DMS153 (cell line): ENCODE results near the gene R3HDM2.
"Not testable (repeated sequence)": the region's sequence is repeated elsewhere in the genome, so short reads cannot be mapped to it uniquely, and the experiment has no call there.

Source experiments
- DNase-seq: peaks from one replicate; lab custom pipeline; 2025; lab: John Stamatoyannopoulos, UW

The R3HDM2 gene

DNA sequence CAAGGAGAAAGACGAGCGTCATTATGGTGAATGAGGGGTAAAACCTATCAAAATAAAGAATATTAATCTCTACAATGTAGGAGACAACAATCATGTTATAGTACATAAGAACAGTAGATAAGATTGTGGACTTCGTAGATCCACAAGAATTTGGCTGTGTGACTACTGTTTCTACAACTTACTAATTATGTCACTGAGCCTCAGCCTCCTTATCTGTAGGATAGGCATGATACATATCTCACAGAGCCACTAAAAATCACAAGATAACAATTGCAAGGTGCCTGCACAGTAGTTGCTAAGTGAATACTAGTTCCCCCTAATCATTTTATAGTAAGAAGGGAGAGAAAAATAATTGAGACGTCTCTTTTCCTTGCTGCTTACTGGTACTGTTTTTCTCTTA, 101.6 kb downstream of the R3HDM2 start:
- no peak for DNase-seq

DNA sequence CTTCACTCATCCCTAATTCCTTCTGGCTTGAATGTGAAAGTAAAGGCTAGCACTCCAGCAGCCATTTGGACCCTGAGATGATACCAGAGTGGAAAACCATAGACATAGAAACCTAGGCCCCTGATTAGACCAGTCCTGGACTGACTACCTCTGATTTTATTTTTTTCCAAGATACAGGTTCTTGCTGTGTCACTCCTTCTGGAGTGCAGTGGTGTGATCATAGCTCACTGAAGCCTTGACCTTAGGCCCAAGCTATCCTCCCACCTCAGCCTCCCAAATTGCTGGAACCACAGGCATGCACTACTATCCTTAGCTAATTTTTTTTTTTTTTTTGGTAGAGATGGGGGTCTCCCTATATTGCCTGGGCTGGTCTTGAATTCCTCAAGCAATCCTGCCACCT, 105.4 kb downstream of the R3HDM2 start:
- no peak for DNase-seq

DNA sequence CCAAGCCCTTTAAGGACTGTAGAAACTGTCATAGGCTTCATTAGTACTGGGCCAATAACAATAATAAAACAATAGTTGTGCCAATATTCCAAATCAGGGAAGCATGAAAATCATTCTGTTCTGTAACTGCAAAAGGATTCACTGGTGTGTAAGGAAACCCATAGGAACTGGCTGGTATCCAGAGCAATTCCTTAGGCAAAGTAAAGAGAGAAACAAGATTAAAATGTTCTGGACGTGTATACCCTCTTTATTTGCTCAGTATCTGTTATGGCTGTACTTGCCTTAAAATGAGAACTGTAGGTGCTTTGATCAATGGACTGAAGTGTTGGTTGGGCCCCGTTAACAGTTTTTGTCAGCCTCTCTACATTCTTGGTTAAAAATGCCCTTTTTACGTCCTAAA, 107.4 kb downstream of the R3HDM2 start:
- DNase-seq: no peak

DNA sequence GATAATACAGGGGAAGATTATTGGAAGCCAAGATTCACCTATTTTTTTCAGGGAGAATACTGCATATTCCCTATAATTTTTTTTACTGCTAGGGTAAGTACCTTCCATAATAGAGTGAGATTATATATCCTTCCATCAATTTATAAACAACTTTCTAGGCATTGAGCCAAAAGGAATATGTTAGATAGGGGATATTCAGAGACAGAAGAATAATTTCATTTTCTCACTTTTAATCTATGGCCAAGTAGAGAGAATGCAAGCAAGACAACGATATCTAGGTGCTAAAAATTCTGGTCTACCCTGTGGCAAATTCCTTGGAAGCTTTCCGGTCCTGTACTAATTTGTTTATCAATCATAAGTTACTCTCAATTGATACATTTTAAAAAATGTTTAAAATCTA, 110.2 kb downstream of the R3HDM2 start:
- no peak for DNase-seq

DNA sequence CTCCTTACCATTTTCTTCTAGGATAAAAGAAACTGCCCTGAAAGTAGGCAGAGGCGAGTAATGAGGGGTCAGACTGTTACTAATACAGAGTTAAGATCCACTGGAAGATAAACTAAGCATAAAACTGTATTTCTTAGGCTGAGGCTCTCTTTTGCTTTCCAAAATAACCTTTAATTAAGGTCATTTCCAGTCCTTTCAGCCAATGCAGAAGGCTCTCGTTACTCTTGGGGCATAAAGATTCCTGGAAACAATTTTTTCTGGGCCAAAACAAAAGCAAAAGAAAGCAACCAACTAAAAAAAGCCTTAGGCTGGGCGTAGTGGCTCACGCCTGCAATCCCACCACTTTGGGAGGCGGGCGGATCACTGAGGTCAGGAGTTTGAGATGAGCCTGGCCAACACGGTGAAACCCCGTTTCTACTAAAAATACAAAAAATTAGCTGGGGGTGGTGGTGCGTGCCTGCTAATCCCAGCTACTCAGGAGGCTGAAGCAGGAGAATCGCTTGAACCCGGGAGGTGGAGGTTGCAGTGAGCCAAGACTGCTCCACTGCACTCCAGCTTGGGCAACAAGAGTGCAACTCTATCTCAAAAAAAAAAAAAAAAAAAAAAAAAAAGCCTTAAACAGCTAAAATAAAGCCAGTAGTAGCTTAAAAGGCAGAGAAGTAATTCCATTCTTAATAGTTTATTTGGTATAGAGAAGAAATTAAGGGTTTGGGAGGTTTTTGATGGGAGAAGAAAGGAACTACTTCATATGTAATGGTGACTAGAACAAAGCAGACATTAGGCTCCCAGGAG, 111.0 kb downstream of the R3HDM2 start:
- DNase-seq: no peak

DNA sequence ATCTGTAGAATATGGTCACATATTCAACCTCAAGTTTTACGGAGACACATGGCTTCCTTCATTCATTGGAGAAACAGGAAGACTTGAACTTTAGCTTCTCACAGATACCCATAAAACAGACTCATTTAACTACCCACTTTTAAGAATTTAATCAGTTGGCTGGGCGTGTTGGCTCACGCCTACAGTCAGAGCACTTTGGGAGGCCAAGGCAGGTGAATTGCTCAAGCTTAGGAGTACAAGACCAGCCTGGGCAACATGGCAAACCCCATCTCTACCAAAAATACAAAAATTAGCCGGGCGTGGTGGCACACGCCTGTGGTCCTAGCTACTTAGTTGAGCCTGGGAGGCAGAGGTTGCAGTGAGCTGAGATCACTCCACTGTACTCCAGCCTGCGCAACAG, 115.2 kb downstream of the R3HDM2 start:
- DNase-seq: no peak

DNA sequence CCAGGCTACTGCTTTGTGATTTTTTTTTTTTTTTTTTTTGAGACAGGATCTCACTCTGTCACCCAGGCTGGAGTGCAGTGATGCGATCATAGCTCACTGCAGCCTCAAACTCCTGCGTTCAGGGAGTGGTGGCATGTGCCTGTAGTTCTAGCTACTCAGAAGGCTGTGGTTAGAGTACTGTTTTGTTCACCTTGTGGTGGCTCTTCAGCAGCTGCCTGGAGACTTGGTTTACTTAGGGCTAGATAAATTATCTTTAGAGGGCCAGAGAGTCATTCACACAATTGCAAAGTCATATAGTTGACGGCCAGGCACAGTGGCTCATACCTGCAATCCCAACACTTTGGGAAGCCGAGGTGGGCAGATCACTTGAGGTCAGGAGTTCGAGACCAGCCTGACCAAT, 118.6 kb downstream of the R3HDM2 start:
- DNase-seq: not testable (repeated sequence)

DNA sequence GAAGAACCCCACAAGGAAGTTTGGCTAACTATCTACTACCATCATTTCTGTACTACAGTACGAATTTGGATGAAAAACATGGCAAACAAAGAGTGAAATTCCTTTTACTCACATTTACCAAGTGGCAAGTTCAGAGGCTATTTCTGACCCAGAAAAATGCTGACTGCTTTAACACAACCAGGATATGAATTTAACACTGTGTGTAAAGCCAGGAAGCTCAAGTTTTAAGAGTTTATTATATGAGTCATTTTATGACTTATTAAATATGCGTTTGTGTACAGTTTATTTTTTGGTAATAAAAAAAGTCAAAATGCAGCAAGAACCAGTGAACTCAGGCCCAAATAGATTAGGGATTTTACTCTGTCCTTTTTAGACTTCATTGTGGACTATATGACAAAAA, 121.4 kb downstream of the R3HDM2 start:
- no peak for DNase-seq

DNA sequence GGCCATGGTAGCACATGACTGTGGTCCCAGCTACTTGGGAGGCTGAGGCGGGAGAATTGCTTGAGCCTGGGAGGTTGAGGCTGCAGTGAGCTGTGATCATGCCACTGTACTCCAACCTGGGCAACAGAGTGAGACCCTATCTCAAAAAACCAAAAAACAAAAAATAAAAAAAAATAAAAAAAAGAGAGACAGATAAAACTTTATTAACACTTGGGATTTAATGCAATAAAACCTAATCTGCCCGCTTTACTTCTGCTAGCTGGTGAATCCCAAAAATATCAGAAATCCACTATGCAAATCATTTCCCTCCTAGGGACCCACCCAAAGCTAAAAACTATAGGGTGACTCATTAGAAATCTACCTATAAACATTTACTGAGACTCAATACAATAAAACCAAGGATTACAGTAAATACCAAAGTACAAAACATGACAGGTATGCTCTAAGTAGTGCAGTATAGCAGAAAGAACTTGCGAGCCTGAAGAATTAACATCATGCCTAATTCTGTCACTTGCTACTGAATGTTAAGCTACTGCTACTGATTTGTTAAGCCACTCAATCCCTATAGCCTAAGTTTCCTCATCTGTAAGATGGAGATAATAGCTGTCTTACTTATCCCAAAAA, 129.8 kb downstream of the R3HDM2 start:
- DNase-seq: no peak

DNA sequence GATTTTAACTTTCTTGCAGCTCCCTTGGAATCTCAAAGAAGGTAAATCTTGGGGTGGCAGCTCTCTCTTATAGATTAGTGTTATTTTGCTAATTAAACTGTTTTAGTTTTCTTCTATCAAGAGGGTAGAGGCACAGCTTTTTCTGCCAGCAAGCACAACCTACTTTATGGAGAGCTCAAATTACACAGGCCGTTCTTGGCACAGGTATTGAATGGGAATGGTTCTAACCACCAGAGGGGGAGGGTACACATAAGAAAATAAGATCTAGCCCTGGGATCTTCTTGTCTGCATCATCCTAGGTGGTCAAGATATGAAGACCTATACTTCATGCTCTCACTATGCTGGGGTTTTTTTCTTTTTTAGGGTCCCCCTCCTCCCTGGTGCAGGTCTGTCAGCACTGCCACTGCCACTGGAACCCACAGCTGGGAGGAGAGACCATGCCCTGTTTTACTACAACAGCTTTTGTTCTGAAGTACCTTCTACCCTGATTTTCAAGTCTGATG, 131.3 kb downstream of the R3HDM2 start:
- DNase-seq: peak; percentile 43

DNA sequence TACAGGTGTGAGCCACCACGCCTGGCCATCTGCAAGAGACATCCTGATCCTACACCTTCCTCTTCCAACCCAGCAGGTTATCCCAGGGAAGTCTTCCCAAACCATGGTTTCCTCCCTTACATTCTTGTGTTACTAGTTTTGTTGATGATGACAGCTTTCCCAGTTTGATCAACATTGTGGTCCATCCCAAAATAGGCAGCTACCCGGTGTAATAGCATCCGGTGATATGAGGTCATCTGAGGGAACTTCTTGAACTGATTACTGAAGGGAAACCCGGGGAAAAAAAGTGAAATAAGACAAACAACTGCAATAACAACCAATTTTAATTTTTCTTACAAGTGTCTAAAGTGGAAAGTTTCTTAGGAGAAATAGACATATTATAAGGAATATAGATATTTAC, 134.6 kb downstream of the R3HDM2 start:
- DNase-seq: no peak

DNA sequence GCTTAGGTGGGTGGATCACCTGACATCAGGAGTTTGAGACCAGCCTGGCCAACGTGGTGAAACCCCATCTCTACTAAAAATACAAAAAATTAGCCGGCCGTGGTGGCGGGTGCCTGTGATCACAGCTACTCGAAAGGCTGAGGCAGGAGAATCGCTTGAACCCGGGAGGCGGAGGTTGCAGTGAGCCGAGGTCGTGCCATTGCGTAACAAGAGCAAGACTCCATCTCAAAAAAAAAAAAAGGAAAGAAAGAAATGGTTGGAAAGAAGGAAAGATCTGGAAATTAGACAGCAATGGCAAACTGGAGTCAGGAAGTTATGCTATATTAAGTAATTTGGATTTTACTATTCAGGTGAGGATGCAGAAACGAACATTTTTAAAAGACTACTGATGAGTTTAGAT, 148.8 kb downstream of the R3HDM2 start:
- not testable (repeated sequence) for DNase-seq

DNA sequence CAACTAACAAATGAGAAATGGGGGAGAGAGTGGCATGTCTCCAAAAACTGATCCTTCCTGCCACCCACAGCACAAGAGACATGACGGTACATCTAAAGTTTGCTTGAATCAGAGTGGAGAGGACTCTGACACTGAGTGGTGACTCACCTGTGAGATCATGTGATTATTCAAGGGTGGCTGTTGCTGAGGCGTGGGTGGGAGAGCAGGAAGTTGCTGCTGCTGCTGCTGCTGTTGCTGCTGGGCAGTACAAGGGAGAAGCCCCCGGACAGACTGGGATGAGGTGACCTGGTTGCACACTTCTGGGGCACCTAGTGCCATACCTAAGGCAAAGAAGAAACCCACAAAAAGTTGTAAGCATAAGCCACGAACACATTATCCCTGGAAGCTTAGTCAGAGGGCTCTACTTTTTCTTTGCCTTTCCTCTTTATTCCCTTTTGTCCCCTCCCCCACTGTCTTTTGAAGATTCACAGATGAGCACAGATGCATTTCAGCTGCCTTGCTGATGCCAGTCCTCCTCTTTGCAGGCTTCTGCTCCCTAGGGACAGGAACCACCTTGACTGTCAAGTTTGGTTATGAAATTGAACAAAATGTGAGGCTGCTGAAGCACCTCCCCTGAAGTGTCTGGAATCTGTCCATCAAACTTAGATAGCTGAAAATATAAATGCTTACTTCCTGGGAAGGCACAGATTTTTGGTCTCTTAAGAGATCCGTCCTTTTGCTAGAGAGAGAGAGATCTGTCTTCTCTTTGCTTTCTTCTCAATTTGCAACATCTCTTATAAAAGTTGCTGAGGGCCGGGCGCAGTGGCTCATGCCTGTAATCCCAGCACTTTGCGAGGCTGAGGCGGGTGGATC, 150.4 kb downstream of the R3HDM2 start:
- peak; percentile 44 for DNase-seq

DNA sequence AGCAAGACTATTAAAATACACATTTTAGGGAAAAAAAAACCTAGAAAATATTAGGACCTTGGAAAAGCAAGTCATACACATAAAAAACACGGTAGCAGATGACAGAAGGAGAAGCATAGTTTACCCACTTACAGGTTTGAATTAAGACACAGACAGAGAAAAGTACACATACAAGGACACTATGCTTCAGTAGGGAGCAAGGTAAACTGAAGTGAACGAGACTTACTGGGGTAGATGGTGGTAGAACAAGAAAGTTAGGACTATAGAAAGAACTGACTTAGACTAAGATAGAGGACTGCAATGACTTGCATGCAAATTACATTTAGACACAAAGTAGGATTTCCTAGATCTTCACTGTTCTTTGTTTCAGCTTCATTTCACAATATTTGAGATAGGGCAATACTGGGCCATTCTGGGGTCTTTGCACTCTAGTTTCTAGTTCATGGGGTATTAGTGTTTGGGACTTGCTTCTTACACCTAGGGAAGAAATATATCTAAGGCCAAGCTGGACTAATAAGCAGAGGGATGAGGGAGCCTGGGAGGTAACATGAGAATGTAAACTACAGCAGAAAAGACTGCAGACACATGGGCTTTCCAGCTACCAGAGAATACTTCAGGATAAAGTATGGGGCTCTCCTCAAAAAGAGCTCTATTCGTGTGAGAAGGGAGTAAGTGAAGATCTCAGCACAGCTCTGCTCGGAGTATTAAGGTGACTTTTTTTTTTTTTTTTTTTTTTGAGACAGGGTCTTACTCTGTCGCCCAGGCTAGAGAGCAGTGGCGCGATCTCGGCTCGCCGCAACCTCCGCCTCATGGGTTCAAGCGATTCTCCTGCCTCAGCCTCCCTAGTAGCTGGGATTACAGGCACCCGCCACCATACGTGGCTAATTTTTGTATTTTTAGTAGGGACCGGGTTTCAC, 152.1 kb downstream of the R3HDM2 start:
- no peak for DNase-seq

DNA sequence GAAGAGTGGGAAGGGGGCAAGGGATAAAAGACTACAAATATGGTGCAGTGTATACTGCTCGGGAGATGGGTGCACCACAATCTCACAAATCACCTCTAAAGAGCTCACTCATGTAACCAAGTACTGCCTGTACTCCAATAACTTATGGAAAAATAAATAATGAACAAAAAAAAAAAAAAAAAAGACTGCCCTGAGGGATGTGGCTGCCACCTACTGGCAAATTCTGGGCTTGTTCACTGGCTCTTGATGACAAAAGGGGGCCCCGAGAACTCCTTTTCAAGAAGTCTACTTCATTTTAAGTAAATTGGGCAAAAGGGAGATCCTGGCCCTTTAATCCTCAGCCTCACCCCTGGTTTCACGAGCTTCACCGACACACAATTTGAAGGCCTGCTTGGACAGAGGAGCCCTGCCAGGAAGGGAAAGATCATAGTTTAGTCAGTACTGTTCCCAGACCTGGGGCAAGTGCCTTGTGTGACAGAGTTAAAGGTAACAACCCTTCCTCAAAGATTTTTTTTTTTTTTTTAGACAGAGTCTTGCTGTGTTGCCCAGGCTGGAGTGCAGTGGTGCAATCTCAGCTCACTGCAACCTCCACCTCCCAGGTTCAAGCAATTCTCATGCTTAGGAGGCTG, 153.8 kb downstream of the R3HDM2 start:
- DNase-seq: no peak

DNA sequence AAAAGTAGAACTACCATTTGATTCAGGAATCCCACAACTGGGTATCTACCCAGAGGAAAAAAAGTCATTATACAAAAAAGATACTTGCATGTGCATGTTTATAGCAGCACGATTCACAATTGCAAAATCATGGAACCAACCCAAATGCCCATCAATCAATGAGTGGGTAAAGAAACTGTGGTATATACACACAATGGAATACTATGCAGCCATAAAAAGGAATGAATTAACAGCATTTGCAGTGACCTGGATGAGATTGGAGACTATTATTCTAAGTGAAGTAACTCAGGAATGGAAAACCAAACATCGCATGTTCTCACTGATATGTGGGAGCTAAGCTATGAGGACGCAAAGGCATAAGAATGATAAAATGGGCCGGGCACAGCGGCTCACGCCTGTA, 154.6 kb downstream of the R3HDM2 start:
- DNase-seq: not testable (repeated sequence)

DNA sequence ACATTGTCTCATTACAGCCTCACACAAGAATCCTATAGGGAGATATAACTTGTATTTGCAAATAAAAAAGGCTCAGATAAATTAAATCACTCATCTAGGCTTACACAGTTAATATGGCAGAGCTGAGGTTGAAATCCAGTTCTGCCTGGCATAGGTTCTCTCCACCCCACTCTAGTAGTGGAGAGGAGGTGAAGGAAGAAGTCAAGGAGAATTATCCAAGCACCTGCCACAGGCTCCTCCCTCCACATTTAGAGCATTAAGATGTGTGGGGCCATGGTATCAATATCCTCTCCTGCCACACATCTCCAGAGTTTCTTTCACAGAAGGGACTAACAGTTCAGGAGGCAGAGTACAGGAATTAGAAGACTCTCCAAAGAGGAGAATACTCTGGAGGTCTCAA, 157.3 kb downstream of the R3HDM2 start:
- DNase-seq: no peak

DNA sequence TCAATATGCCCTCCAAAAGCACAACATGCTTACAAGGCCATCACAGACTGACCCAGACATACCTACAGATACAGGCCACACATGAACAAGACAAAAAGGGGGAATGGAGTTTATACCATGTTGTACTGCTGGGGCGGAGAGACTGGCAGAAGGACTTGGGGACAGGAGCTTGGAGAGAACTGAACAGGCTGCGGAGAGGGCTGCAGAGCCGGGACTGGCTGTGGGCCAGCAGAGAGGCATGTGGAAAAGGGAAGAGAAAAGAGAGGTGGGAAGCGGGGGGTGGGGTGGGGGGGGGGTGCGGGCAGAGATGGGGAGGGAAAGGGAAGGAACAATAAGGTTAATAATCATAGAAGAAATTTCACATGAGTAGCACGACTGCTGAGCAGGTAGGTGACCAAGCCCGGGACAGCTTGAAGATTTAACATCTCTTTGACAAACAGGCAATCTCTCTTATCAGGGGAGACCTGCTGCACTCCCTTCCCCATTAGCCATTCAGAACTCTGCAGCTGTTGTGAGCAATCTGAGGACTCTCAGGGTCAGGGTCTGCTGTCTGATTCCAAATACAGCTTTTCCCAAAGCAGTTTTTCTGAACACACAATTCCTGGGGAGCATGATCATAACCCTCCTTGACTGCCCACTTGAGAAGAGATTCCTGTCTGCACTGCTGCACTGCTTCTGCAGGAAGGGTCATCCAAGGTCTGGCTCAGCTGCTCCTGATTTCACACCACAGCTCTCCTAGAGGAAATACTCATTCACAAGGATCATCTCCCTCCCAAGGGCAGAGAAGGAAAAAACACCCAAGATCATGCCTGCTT, 158.3 kb downstream of the R3HDM2 start:
- DNase-seq: no peak

DNA sequence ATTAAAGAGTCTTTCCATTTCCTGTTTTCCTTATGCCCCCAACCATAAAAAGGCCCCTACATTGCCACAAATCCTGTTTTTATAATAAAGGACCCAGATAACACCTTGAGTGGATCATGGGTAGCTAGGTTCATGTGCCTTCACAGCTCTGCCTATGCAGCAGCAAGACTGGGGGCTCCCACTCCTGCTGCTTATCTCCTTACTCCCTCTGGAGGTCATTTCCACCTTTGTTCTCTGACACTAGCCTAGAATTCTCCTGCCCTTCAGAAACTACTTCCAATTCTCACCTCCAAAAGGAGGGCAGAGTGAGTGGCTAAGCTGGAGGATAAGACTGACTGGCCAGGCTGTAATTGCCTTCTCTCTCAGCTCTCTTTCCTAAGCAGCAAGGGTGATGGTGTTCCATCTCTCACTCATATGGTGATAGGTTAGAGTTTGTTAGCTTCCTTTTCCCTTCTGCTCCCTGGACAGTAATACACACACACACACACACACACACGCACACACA, 159.8 kb downstream of the R3HDM2 start:
- no peak for DNase-seq

DNA sequence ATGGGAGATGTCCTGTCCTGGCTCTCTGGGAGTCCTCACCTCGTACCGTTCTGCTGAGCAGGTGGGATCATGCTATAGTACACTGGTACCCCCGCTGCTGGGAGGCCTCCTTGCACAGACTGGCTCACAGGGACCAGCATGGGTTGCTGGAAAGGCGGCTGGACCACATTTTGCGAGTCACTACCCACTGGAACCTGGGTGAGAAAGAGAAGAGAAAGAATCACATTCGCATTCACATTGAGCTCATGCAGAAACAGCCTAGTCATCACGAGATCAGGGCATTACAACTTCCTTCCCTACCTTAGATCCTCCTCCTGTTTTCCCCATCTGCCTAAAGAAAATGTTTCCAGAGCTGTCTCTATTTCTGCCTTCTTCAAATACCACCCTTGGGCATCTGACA, 162.6 kb downstream of the R3HDM2 start:
- DNase-seq: no peak
